Measurements from ENCODE around the gene MRPL20. TPM values are rescaled to one million over a fixed set of nuclear protein-coding genes. Genes with fewer than 3 reads are reported as not detected.
"Not testable (repeated sequence)": the region's sequence is repeated elsewhere in the genome, so short reads cannot be mapped to it uniquely, and the experiment has no call there.

Gene MRPL20
- total RNA-seq, 2 experiments from 2014 or later = 103 to 107 TPM

DNA sequence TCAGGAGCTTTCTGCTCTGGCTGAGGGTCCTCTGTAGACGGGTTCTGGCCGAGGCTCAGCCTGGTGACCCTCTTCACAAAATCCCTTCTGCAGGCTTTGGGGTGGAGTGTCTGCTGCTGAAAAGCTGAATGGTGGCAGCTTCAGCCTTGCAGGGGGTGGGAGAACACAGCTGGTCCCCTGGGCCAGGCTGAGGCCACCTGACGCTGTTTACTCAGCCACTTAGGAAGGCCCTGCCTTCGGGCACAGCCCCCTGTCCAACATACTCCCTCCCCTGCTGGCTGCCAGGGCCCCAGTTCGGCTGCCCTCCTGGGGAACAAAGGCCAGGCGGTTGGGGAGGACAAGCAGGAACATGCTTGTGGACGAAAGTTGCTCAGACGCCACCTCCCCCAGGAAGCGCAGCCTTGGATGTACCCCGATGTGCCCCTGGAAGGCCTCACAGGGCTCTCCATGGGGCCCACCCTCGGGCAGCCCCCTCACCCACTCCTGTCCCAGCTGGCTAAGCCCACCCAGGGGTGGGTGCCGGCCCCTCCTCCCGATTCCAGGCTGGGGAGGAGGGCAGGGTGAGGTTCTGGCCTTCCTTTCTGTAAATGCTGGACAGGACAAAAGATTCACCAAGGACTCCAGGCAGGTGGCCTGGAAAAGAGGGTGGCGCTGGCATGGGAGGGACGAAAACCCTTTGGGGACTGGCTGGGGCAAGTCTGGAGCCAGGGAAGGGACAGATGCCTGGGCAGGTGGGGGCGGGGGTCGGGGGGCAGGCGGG, 14.2 kb upstream of the MRPL20 start, which contains the start of gene ANKRD65:
Gene ANKRD65 (minus strand): TSS at position 130 of the 760 bp plus-strand sequence. CDS start 271 bp downstream, outside the sequence.
- Mint-ChIP-seq H3K4me3 (no peak within 1 kb of the TSS), H3K27me3 (ENCODE audit: low read depth) (peaks cover 23% of the 10 kb centered on the region), H3K4me1 (ENCODE audit: low read depth) (peaks cover 13% of the 10 kb centered on the region), H3K36me3 (ENCODE audit: low read depth) (no peaks in the 10 kb centered on the region), H3K9me3 (no peaks in the 10 kb centered on the region), H3K27ac (no peak within 1 kb of the TSS)
- intact Hi-C loops (cut with micrococcal nuclease) = no loop called here
- no peak for DNase-seq
- CTCF ChIA-PET = no interaction called here

DNA sequence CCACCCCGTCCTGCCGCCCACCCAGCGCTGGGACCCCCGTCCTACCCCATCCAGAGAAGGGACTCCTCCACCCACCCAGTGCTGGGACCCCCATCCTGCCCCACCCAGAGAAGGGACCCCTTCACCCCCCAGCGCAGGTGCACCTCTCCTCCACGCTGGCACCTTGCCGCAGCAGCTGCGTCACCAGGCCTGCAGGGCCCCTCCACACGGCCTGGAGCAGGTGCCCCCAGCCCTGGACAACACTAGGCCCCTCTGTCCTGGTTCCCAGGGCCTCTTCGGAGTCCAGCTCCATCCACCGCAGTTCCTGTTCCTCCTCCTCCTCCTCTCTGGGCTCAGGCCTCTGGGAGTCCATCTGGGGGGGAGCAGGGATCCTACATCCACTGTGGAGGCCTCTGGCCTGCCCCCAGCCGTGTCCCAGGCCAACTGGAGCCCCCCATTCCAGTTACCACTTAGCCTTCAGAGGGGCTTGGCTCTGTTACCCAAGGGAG, 13.6 kb upstream of the MRPL20 start:
- CTCF ChIA-PET = no interaction called here
- Mint-ChIP-seq H3K9me3 (no peaks in the 10 kb centered on the region), H3K4me1 (ENCODE audit: low read depth) (peaks cover 11% of the 10 kb centered on the region), H3K27ac (no peak overlapping the region), H3K4me3 (no peak overlapping the region), H3K36me3 (ENCODE audit: low read depth) (no peaks in the 10 kb centered on the region), H3K27me3 (ENCODE audit: low read depth) (peaks cover 19% of the 10 kb centered on the region)
- DNase-seq = no peak
- intact Hi-C loops (cut with micrococcal nuclease) = no loop called here

- intact Hi-C loops (cut with micrococcal nuclease) = no loop called here
- no peak overlapping the region for H3K27ac Mint-ChIP-seq
- H3K36me3 Mint-ChIP-seq (ENCODE audit: low read depth) = no peaks in the 10 kb centered on the region
- H3K4me3 Mint-ChIP-seq = no peak overlapping the region
- CTCF ChIA-PET = no interaction called here
- DNase-seq = no peak
- H3K9me3 Mint-ChIP-seq = no peaks in the 10 kb centered on the region
- peaks cover 14% of the 10 kb centered on the region for H3K27me3 Mint-ChIP-seq (ENCODE audit: low read depth)
- H3K4me1 Mint-ChIP-seq (ENCODE audit: low read depth) = peaks cover 11% of the 10 kb centered on the region
Measured at GRCh38 chr1:1419813-1420653, 12.9 kb upstream of the MRPL20 start.

- Mint-ChIP-seq H3K36me3 (ENCODE audit: low read depth) (no peaks in the 10 kb centered on the region), H3K27me3 (ENCODE audit: low read depth) (peaks cover 8% of the 10 kb centered on the region), H3K9me3 (no peaks in the 10 kb centered on the region), H3K4me3 (no peak overlapping the region), H3K4me1 (ENCODE audit: low read depth) (peaks cover 11% of the 10 kb centered on the region), H3K27ac (no peak overlapping the region)
- intact Hi-C loops (cut with micrococcal nuclease) = no loop called here
- no peak for DNase-seq
- CTCF ChIA-PET = no interaction called here
Measured at GRCh38 chr1:1419363-1419812, 12.3 kb upstream of the MRPL20 start.

GRCh38 chr1:1418464-1419362, 11.6 kb upstream of the MRPL20 start:
- H3K4me1 Mint-ChIP-seq (ENCODE audit: low read depth) = peaks cover 11% of the 10 kb centered on the region
- H3K9me3 Mint-ChIP-seq = no peaks in the 10 kb centered on the region
- no peak overlapping the region for H3K4me3 Mint-ChIP-seq
- H3K36me3 Mint-ChIP-seq (ENCODE audit: low read depth) = no peaks in the 10 kb centered on the region
- DNase-seq = no peak
- no peak overlapping the region for H3K27ac Mint-ChIP-seq
- intact Hi-C loops (cut with micrococcal nuclease) = no loop called here
- CTCF ChIA-PET = interaction anchor here (0.8 kb wide), 1 partner anchor 10 kb away, joined by 3 read pairs; no protein-coding TSS in a partner anchor
- H3K27me3 Mint-ChIP-seq (ENCODE audit: low read depth) = peaks cover 8% of the 10 kb centered on the region

DNA sequence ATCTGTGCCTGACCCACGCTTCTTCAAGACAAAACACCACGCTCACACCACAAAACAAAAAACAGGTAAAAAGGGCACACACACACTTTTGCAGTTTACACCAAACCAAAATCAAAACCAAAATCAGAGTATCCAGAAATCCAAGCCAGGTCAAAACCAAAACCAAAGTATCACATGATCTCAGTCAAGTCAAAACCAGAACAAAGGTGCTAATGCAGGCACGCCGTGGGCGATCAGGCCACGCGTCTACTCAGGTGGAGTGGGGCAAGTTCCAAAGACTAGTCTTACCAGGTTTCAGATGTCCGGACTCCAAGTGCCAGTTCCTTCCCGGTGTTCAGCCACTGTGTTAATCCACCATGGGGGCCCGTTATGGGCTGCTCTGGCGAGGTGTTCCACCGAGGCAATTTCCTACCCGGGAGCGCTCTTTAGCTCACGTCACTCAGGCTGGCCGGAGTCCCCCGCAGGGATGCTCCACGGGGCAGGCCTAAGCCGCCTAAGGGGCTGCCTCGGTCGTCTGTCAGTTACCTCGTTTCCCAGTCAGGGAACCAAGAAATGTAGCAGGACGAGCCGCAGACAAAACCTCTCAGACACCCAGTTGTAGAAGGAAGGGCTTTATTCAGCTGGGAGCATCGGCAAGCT, 10.9 kb upstream of the MRPL20 start:
- intact Hi-C loops (cut with micrococcal nuclease); H3K27me3 Mint-ChIP-seq (ENCODE audit: low read depth); H3K27ac Mint-ChIP-seq; DNase-seq; H3K4me3 Mint-ChIP-seq; H3K36me3 Mint-ChIP-seq (ENCODE audit: low read depth); H3K9me3 Mint-ChIP-seq: not testable (repeated sequence)
- peaks cover 11% of the 10 kb centered on the region for H3K4me1 Mint-ChIP-seq (ENCODE audit: low read depth)
- CTCF ChIA-PET = interaction anchor here (0.8 kb wide), 1 partner anchor 10 kb away, joined by 3 read pairs; no protein-coding TSS in a partner anchor

- DNase-seq; H3K27ac Mint-ChIP-seq; CTCF ChIA-PET; H3K9me3 Mint-ChIP-seq; H3K27me3 Mint-ChIP-seq (ENCODE audit: low read depth); H3K36me3 Mint-ChIP-seq (ENCODE audit: low read depth); intact Hi-C loops (cut with micrococcal nuclease); H3K4me3 Mint-ChIP-seq: not testable (repeated sequence)
- peaks cover 11% of the 10 kb centered on the region for H3K4me1 Mint-ChIP-seq (ENCODE audit: low read depth)
Measured at GRCh38 chr1:1417396-1417795, 10.3 kb upstream of the MRPL20 start.

DNA sequence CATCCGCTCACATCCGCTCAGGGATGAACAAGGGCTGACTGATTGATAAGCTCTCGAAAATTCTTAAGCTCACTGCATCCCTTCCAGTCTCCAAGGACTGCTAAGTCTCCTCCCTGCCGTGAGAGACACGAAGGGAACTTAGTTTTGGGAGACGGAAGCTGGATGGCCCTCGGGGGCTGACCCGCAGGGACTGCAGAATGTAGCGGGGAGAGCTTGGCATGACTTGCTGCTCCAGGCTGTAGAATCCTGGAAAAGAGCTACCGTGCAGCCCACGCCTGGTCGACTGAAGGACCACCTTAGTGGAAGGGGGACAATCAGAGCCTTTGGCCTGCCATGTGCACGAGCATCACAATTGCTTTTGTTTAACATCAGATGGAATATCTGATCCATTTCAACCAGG, 8.7 kb upstream of the MRPL20 start:
- no peaks in the 10 kb centered on the region for H3K9me3 Mint-ChIP-seq

DNA sequence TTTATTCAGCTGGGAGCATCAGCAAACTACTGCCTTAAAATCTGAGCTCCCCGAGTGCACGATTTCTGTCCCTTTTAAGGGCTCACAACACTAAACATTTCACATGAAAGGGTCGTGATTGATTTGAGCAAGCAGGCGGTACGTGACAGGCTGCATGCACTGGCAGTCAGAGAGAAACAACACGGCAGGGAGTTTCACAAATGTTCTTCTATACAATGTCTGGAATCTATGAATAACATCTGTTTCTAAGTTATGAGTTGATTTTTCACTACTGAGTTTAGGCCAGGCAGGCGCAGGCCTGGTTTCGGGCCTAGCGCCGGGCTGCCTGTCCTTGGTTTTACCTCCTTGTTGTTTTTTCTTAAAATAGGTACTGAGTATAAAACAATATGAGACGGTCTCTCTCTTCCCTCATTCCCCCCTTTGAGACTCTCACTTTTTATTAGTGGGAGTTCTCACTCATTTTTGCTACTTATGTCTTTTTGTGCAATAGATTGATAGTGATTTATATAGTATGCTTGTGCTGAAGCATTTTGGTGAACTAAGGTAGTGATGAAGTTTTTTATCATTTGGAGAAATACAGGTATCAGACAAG, 5.3 kb upstream of the MRPL20 start:
- CTCF ChIA-PET; DNase-seq; intact Hi-C loops (cut with micrococcal nuclease); H3K27me3 Mint-ChIP-seq (ENCODE audit: low read depth); H3K36me3 Mint-ChIP-seq (ENCODE audit: low read depth); H3K4me3 Mint-ChIP-seq; H3K9me3 Mint-ChIP-seq: not testable (repeated sequence)
- H3K27ac Mint-ChIP-seq = peak overlapping the region; percentile 14
- peaks cover 23% of the 10 kb centered on the region for H3K4me1 Mint-ChIP-seq (ENCODE audit: low read depth)

More for the DNA sequence above, 8.7 kb upstream of the MRPL20 start:
- H3K27me3 Mint-ChIP-seq (ENCODE audit: low read depth) = no peaks in the 10 kb centered on the region
- no peak overlapping the region for H3K27ac Mint-ChIP-seq
- CTCF ChIA-PET = no interaction called here
- no peaks in the 10 kb centered on the region for H3K36me3 Mint-ChIP-seq (ENCODE audit: low read depth)
- peaks cover 14% of the 10 kb centered on the region for H3K4me1 Mint-ChIP-seq (ENCODE audit: low read depth)
- no peak overlapping the region for H3K4me3 Mint-ChIP-seq
- intact Hi-C loops (cut with micrococcal nuclease) = no loop called here
- no peak for DNase-seq

DNA sequence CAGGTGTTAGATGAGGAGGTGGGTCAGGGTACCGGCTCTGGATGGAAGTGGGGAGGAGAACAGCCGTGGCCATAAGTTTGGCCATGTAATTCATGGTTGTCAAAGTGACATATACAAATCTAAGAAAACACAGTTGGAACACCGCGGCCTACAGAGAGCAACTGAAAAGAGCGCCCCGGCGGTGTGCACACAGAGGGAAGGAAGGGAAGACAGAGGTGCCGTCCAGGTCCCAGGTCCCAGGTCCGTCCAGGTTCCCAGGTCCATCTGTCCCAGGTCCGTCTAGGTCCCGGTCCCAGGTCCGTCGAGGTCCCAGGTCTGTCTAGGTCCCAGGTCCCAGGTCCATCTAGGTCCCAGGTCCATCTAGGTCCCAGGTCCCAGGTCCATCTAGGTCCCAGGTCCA, 4.5 kb upstream of the MRPL20 start:
- CTCF ChIA-PET = no interaction called here
- peaks cover 8% of the 10 kb centered on the region for H3K36me3 Mint-ChIP-seq (ENCODE audit: low read depth)
- intact Hi-C loops (cut with micrococcal nuclease) = no loop called here
- no peak overlapping the region for H3K27ac Mint-ChIP-seq
- peaks cover 25% of the 10 kb centered on the region for H3K4me1 Mint-ChIP-seq (ENCODE audit: low read depth)
- no peak for DNase-seq
- no peak overlapping the region for H3K4me3 Mint-ChIP-seq
- no peaks in the 10 kb centered on the region for H3K9me3 Mint-ChIP-seq
- no peaks in the 10 kb centered on the region for H3K27me3 Mint-ChIP-seq (ENCODE audit: low read depth)

GRCh38 chr1:1410238-1410637, 3.1 kb upstream of the MRPL20 start:
- H3K27me3 Mint-ChIP-seq (ENCODE audit: low read depth); H3K4me3 Mint-ChIP-seq; H3K9me3 Mint-ChIP-seq; H3K27ac Mint-ChIP-seq; DNase-seq; intact Hi-C loops (cut with micrococcal nuclease): not testable (repeated sequence)
- Mint-ChIP-seq H3K4me1 (ENCODE audit: low read depth) (peaks cover 38% of the 10 kb centered on the region), H3K36me3 (ENCODE audit: low read depth) (peaks cover 19% of the 10 kb centered on the region)
- CTCF ChIA-PET = interaction anchor here (1.4 kb wide), 1 partner anchor 11 kb away, joined by 4 read pairs; the partner anchor contains the start of gene CCNL2
